Measurements from ENCODE around the gene MOB1B.
A peak's percentile ranks its signal among the peaks of the same experiment; 100 is the strongest.
"Not testable (repeated sequence)": the region's sequence is repeated elsewhere in the genome, so short reads cannot be mapped to it uniquely, and the experiment has no call there.

The MOB1B gene

GRCh38 chr4:70948665-70949260 is 46.6 kb downstream of the MOB1B start:
- DNase-seq: peak in 1 of 56 donors; percentile 1

- DNase-seq: no peak
Measured at GRCh38 chr4:70954032-70954431, 51.9 kb downstream of the MOB1B start.

DNA sequence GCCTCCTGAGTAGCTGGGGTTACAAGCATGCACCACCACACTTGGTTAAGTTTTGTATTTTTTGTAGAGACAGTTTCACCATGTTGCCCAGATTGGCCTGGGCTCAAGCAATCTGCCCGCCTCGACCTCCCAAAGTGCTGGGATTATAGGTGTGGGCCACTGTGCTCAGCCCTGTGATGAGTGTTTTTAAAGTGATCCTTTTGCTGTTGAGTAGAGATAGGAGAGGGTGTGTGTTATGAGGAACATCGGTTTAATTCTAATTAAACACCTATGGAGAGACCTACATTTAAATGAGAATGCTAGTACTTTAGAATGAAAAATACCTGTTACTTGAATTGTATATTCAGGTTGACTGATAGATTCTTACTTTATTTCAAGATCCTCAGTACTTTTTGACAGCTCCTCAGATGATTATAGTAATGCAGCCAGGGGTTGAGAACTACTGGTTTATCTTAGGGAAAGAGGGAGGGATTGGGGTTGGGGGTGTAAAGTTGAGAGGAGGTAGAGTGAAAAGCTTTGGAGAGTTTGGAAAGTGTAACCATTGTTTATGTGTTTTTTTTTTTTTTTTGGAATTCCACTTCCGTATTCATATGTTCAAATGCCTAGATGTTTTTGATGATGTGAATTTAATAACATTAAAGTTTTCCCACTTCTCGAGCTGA is 54.5 kb downstream of the MOB1B start:
- no peak for DNase-seq

- no peak for DNase-seq
Measured at GRCh38 chr4:70958681-70959080, 56.5 kb downstream of the MOB1B start.

GRCh38 chr4:70969076-70969475 is 66.9 kb downstream of the MOB1B start:
- no peak for DNase-seq

- DNase-seq: no peak
Measured at GRCh38 chr4:70976252-70976651, 74.1 kb downstream of the MOB1B start.

- DNase-seq: no peak
Measured at GRCh38 chr4:70979445-70980008, 77.4 kb downstream of the MOB1B start.

- no peak for DNase-seq
Measured at GRCh38 chr4:70980196-70980595, 78.0 kb downstream of the MOB1B start.

- no peak for DNase-seq
Measured at GRCh38 chr4:70984106-70984505, 81.9 kb downstream of the MOB1B start.

DNA sequence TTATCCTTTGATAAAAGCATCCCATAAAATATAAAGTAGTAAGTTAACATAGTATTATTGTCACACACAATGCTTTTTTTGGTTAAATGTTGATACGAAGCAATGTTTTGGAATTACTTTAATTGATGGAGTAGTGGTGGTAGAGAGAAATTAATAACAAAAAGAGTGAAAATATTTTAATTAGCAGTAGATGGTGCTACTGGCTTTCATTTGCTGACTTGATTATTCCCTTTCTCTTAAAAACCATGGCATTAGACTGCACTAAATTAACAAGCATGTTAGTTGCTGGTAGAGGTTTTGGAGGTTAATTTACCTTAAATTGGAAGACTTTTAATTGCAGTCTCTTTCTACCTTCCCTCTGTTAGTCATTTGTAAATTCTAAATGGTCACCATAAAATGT is 82.4 kb downstream of the MOB1B start:
- no peak for DNase-seq

DNA sequence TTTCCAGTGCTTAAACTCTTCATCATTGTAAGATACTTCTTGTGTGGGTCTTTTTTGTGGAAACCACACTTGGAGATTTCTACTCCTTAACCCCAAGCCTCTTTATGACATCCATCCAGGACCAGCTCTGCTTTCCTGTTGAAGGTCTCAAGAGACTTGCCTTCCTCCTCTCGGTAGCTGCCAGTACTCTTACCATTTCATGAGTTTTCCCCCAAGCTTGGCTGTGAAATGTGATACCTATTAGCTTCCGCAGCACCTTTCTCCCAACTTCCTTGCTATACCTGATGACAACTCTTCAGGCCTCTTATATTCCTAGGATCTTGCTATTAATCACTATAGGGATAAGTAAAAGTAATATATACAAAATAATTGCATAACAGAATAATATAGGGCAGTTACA is 89.4 kb downstream of the MOB1B start:
- no peak for DNase-seq

GRCh38 chr4:70992391-70992881 is 90.3 kb downstream of the MOB1B start:
- DNase-seq: peak in 7 of 56 donors; percentile 1 to 30 (median 5)

DNA sequence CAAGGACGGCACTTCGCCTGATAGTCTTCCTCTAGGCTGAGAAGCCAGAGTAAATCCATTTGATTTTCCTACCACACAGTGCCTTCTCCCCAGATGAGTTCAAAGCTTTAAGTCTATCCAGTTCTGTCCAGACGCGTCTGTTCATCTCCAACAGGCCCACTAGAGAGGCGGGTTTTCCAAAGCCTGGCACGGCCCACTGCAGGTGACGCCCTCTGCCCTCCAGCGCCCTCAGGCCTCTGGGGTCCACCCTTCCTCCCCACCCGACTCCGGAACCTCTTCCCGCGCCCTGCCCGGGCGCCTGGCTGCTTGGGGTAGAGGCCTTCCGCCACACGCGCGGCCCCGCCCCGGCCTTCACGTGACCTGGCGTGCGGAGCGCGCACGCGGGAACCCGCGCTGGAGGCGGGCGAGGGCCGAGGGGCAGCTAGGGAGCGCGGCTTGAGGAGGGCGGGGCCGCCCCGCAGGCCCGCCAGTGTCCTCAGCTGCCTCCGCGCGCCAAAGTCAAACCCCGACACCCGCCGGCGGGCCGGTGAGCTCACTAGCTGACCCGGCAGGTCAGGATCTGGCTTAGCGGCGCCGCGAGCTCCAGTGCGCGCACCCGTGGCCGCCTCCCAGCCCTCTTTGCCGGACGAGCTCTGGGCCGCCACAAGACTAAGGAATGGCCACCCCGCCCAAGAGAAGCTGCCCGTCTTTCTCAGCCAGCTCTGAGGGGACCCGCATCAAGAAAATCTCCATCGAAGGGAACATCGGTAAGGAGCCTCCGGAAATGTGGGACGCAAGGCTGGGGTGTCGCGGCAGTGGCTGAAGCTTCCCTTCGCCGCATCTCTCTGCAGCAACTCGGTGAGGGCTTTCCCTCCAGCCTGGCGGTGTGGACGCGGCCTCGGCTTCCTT is 91.3 kb downstream of the MOB1B start, which contains the start of gene DCK:
Gene DCK (plus strand): TSS at position 469 of the 888 bp plus-strand sequence. CDS start 187 bp downstream, at position 656.
- DNase-seq: peak; percentile 32 to 95 (median 78)

- DNase-seq: no peak
Measured at GRCh38 chr4:70994069-70994366, 91.8 kb downstream of the MOB1B start.

DNA sequence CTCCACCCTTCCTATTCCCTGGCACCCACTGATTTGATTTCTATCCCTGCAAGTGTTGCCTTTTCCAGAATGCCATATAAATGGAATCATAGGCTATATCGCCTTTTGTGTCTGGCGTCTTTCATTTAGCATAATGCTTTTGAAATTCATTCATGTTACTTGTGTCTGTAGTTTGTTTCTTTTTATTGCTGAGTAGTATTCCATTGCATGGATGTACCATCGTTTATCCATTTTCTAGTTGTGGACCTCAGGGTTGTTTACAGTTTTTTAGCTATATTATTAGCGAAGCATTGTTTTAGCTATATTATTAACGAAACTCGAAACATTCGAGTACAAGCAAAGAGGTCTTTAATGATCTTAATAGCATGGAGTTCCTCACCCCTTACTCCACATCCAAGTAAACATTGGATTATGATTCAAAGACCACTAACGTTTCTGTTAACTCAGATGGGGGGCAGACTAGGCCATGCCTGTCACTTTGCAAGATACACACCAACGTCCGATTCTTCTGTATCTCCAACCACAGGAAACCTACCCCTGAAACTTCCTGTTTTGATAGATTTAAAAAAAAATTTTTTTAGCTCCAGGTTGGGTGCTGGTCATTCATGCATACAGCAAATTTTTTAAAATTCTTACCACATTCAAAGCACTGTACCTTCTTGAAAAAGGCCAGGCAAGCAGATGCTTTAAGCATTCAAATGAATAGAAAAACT is 92.4 kb downstream of the MOB1B start:
- DNase-seq: no peak

- DNase-seq: peak in 5 of 56 donors; percentile 3 to 8 (median 5)
Measured at GRCh38 chr4:70996018-70996360, 93.8 kb downstream of the MOB1B start.

DNA sequence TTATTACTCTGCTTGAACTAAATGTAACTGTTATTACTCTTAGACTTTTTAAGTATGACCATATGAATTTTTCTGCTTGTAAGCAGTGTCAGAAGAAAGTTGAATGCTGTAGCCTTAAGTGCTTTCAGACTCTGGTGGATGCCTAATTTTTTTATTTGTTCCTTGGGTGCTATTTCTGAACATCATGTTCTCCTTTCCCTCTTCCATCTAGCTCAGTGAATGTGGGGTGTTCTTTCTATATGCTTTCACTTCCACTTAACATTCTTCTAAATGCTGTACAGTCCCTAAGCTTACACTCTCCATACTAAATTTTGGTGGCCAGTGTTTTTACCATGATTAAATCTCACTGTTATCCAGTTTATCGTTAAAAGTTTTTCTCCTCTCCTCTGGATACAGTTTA is 94.9 kb downstream of the MOB1B start:
- DNase-seq: no peak

DNA sequence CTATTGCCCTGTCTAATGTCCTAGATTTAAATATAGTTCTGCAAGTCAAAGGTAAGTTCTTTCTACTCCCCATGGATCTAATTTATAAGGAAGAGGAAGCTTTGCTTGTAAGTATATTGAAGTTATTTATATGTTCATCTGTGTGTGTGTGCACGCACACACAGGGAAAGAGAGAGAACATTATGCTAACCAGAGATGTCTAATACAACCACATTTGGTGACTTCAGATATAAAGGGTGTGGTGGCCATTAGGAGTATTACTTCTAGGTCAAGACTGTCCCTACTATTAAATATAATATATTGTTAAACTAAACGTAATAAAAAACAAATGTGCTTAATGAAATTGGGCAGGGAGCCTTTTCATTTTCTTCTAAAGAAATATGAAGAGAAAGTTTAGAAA is 95.4 kb downstream of the MOB1B start:
- no peak for DNase-seq

- not testable (repeated sequence) for DNase-seq
Measured at GRCh38 chr4:70999639-71000038, 97.5 kb downstream of the MOB1B start.

GRCh38 chr4:71001363-71001762 is 99.2 kb downstream of the MOB1B start:
- DNase-seq: not testable (repeated sequence)

- DNase-seq: no peak
Measured at GRCh38 chr4:71004281-71004851, 102.2 kb downstream of the MOB1B start.
